Measurements from ENCODE around the gene FAM184A. TPM values are rescaled to one million over a fixed set of nuclear protein-coding genes. Genes with fewer than 3 reads are reported as not detected.

FAM184A gene
- total RNA-seq, 1 experiment from 2014 or later = 13.3 TPM

GRCh38 chr6:118963003-118963402, 115.5 kb downstream of the FAM184A start:
- no peaks in the 10 kb centered on the region for H3K9me3 Mint-ChIP-seq
- H3K36me3 Mint-ChIP-seq = no peaks in the 10 kb centered on the region
- ChIA-PET CTCF (interaction anchor here (0.9 to 2.8 kb wide), 2 partner anchors 147 to 150 kb away, joined by 3 to 21 read pairs; no protein-coding TSS in a partner anchor), POLR2A (no interaction called here)
- H3K27ac Mint-ChIP-seq = no peak overlapping the region
- H3K27me3 Mint-ChIP-seq (ENCODE audit: low read depth) = no peaks in the 10 kb centered on the region
- TF ChIP-seq ZNF423 (CRISPR knock-in tag; IDR thresholded peaks at IDR 0.05) = no peak
- no peak for TF ChIP-seq NR2C2 (CRISPR knock-in tag; IDR thresholded peaks at IDR 0.05)
- no peak for TF ChIP-seq ZMAT4 (CRISPR knock-in tag; IDR thresholded peaks at IDR 0.05)
- no peak for DNase-seq (ENCODE audit: low spot score)
- no peak for ATAC-seq
- H3K4me1 Mint-ChIP-seq = peaks cover 6% of the 10 kb centered on the region
- H3K4me3 Mint-ChIP-seq = no peak overlapping the region

GRCh38 chr6:118959903-118960302, 118.6 kb downstream of the FAM184A start:
- TF ChIP-seq ZNF396 (CRISPR knock-in tag; IDR thresholded peaks at IDR 0.05; ENCODE audit: borderline replicate concordance) (no peak), NR3C1 (CRISPR knock-in tag; conservative IDR thresholded peaks at IDR 0.05; ENCODE audit: low read depth) (no peak), TP53 (CRISPR knock-in tag; IDR thresholded peaks at IDR 0.05) (no peak), MAX (CRISPR knock-in tag; IDR thresholded peaks at IDR 0.05) (no peak), JAZF1 (CRISPR knock-in tag; IDR thresholded peaks at IDR 0.05) (no peak), TEAD4 (CRISPR knock-in tag; IDR thresholded peaks at IDR 0.05) (no peak), ATF3 (CRISPR knock-in tag; conservative IDR thresholded peaks at IDR 0.05) (no peak), TCF7 (CRISPR knock-in tag; IDR thresholded peaks at IDR 0.05; ENCODE audit: low read depth) (no peak), CTCF (IDR thresholded peaks at IDR 0.05) (no peak), ATF6 (CRISPR knock-in tag; IDR thresholded peaks at IDR 0.05) (no peak), ZBTB21 (CRISPR knock-in tag; IDR thresholded peaks at IDR 0.05; ENCODE audit: borderline replicate concordance) (no peak), ZSCAN18 (CRISPR knock-in tag; IDR thresholded peaks at IDR 0.05) (no peak), GRHL2 (CRISPR knock-in tag; IDR thresholded peaks at IDR 0.05; ENCODE audit: insufficient replicate concordance, severe bottlenecking) (no peak), PREB (CRISPR knock-in tag; IDR thresholded peaks at IDR 0.05; ENCODE audit: borderline replicate concordance) (no peak), ZNF138 (CRISPR knock-in tag; conservative IDR thresholded peaks at IDR 0.05) (no peak), NFATC4 (CRISPR knock-in tag; IDR thresholded peaks at IDR 0.05) (no peak), ZNF416 (CRISPR knock-in tag; IDR thresholded peaks at IDR 0.05) (no peak), SMAD3 (CRISPR knock-in tag; IDR thresholded peaks at IDR 0.05; ENCODE audit: borderline replicate concordance) (no peak), MXD4 (CRISPR knock-in tag; IDR thresholded peaks at IDR 0.05; ENCODE audit: borderline replicate concordance) (no peak)
- peak overlapping the region; percentile 67; the same call in 1 of the 2 replicates for H3K27ac Mint-ChIP-seq
- H3K4me3 Mint-ChIP-seq = no peak overlapping the region
- POLR2A ChIA-PET = no interaction called here
- ATAC-seq (no peak; the same call in 1 of the 2 replicates), DNase-seq (ENCODE audit: low spot score) (no peak)
- no peaks in the 10 kb centered on the region for H3K27me3 Mint-ChIP-seq (ENCODE audit: low read depth)
- no peaks in the 10 kb centered on the region for H3K36me3 Mint-ChIP-seq
- peaks cover 6% of the 10 kb centered on the region for H3K4me1 Mint-ChIP-seq
- H3K9me3 Mint-ChIP-seq = no peaks in the 10 kb centered on the region
- CTCF ChIA-PET = interaction anchor here (1.9 kb wide), 1 partner anchor 150 kb away, joined by 11 read pairs; no protein-coding TSS in a partner anchor

Data from WTC11 (cell line).